Measurements from ENCODE around the gene INPP5D. TPM values are rescaled to one million over a fixed set of nuclear protein-coding genes. Genes with fewer than 3 reads are reported as not detected.

INPP5D gene
- total RNA-seq, 1 donor: under 0.01 TPM

- Histone ChIP-seq H3K79me2 (ENCODE audit: insufficient read depth, low read length) (no peaks in the 10 kb centered on the region), H3K4me3 (ENCODE audit: insufficient read depth, low read length) (no peak overlapping the region), H4K20me1 (ENCODE audit: insufficient read depth, low read length) (no peaks in the 10 kb centered on the region), H3K27ac (ENCODE audit: low read depth, low read length) (no peak overlapping the region), H3K9me3 (ENCODE audit: low read depth, low read length) (no peaks in the 10 kb centered on the region), H3K4me1 (ENCODE audit: insufficient read depth, low read length) (no peaks in the 10 kb centered on the region), H3K4me2 (ENCODE audit: insufficient read depth, low read length) (no peak overlapping the region), H3K27me3 (ENCODE audit: insufficient read depth, low read length) (no peaks in the 10 kb centered on the region), H3K36me3 (ENCODE audit: insufficient read depth, low read length) (no peaks in the 10 kb centered on the region), H2AFZ (ENCODE audit: low read length) (no peak overlapping the region)
- no peak for DNase-seq (ENCODE audit: insufficient read length, low spot score, missing footprints)
- TF ChIP-seq CTCF (IDR thresholded peaks at IDR 0.05; ENCODE audit: extremely low read depth, low read depth, low read length): no peak
Observed at GRCh38 chr2:233012301-233012971, 47.7 kb upstream of the INPP5D start.

GRCh38 chr2:233013027-233013461 lies 47.1 kb upstream of the INPP5D start, which contains the start of gene NGEF:
TSS of gene NGEF (minus strand) at chr2:233013256. CDS start at chr2:232974890, 38,366 bp downstream.
- Histone ChIP-seq H3K4me3 (ENCODE audit: insufficient read depth, low read length) (no peak within 1 kb of the TSS), H3K9me3 (ENCODE audit: low read depth, low read length) (no peaks in the 10 kb centered on the region), H3K27ac (ENCODE audit: low read depth, low read length) (no peak within 1 kb of the TSS), H3K79me2 (ENCODE audit: insufficient read depth, low read length) (no peaks in the 10 kb centered on the region), H3K27me3 (ENCODE audit: insufficient read depth, low read length) (no peaks in the 10 kb centered on the region), H3K4me2 (ENCODE audit: insufficient read depth, low read length) (no peak within 1 kb of the TSS), H3K4me1 (ENCODE audit: insufficient read depth, low read length) (no peaks in the 10 kb centered on the region), H3K36me3 (ENCODE audit: insufficient read depth, low read length) (no peaks in the 10 kb centered on the region), H4K20me1 (ENCODE audit: insufficient read depth, low read length) (no peaks in the 10 kb centered on the region), H2AFZ (ENCODE audit: low read length) (no peak within 1 kb of the TSS)
- no peak for DNase-seq (ENCODE audit: insufficient read length, low spot score, missing footprints)
- TF ChIP-seq CTCF (IDR thresholded peaks at IDR 0.05; ENCODE audit: extremely low read depth, low read depth, low read length): no peak

GRCh38 chr2:233013650-233014049 lies 46.5 kb upstream of the INPP5D start:
- Histone ChIP-seq H3K79me2 (ENCODE audit: insufficient read depth, low read length) (no peaks in the 10 kb centered on the region), H3K4me2 (ENCODE audit: insufficient read depth, low read length) (no peak overlapping the region), H4K20me1 (ENCODE audit: insufficient read depth, low read length) (no peaks in the 10 kb centered on the region), H3K27ac (ENCODE audit: low read depth, low read length) (no peak overlapping the region), H2AFZ (ENCODE audit: low read length) (no peak overlapping the region), H3K9me3 (ENCODE audit: low read depth, low read length) (no peaks in the 10 kb centered on the region), H3K4me3 (ENCODE audit: insufficient read depth, low read length) (no peak overlapping the region), H3K4me1 (ENCODE audit: insufficient read depth, low read length) (no peaks in the 10 kb centered on the region), H3K36me3 (ENCODE audit: insufficient read depth, low read length) (no peaks in the 10 kb centered on the region), H3K27me3 (ENCODE audit: insufficient read depth, low read length) (no peaks in the 10 kb centered on the region)
- no peak for TF ChIP-seq CTCF (IDR thresholded peaks at IDR 0.05; ENCODE audit: extremely low read depth, low read depth, low read length)
- DNase-seq (ENCODE audit: insufficient read length, low spot score, missing footprints): no peak

- no peaks in the 10 kb centered on the region for H3K27me3 ChIP-seq (ENCODE audit: insufficient read depth, low read length)
- no peak overlapping the region for H3K27ac ChIP-seq (ENCODE audit: low read depth, low read length)
- H3K9me3 ChIP-seq (ENCODE audit: low read depth, low read length): no peaks in the 10 kb centered on the region
- no peak overlapping the region for H3K4me2 ChIP-seq (ENCODE audit: insufficient read depth, low read length)
- no peak for TF ChIP-seq CTCF (IDR thresholded peaks at IDR 0.05; ENCODE audit: extremely low read depth, low read depth, low read length)
- no peak overlapping the region for H2AFZ ChIP-seq (ENCODE audit: low read length)
- DNase-seq (ENCODE audit: insufficient read length, low spot score, missing footprints): no peak
- no peak overlapping the region for H3K4me3 ChIP-seq (ENCODE audit: insufficient read depth, low read length)
- H4K20me1 ChIP-seq (ENCODE audit: insufficient read depth, low read length): no peaks in the 10 kb centered on the region
- no peaks in the 10 kb centered on the region for H3K4me1 ChIP-seq (ENCODE audit: insufficient read depth, low read length)
- no peaks in the 10 kb centered on the region for H3K36me3 ChIP-seq (ENCODE audit: insufficient read depth, low read length)
- H3K79me2 ChIP-seq (ENCODE audit: insufficient read depth, low read length): no peaks in the 10 kb centered on the region
Observed at GRCh38 chr2:233015019-233015645, 45.0 kb upstream of the INPP5D start.
